Activated CD8-positive, alpha-beta memory T cell treated with anti-CD3 and anti-CD28 coated beads, Interleukin-2, amount 50 U/mL, for 48 hours (primary cell): ENCODE data around the gene RPE65.
"Not testable (repeated sequence)": the region's sequence is repeated elsewhere in the genome, so short reads cannot be mapped to it uniquely, and the experiment has no call there.

ENCODE experiments used
- DNase-seq: peaks from one replicate; pipeline ENCODE4 v3.0.0-alpha.2; 2020

RPE65 gene

DNA sequence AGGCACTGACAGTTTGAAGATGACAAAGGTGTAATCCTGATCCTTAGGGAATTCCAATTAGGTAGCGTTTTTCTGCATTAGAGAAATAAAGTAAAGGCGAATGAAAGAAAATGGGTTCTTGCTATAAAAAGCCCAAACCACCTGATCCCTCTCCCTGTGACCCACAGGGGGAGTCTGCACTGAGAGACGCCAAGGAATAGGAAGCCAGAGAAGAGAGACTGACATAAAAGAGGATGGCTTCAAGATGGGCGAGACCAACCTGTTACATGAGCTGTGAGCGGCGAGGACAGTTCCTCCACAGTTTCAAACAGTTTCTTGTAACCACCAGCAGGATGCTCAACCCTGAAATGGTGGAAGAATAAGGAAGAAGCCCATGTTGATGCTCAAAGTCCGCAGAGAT, 1.4 kb downstream of the RPE65 start:
- no peak for DNase-seq

DNA sequence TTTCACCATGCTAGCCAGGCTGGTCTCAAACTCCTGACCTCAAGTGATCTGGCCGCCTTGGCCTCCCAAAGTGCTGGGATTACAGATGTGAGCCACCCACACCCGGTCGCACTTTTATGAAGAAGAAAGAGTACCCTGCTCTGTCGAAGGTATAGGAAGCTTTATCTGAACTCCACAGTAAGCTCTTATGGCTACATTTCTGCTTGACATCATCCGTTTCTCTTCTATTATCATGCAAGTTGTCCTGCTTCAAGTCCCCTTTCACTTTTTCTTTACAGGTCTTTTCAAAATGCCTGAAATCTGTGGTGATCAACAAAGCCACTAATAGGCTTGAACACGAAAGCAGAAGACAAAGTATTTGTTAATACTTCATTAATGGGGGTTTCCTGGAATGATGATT, 4.0 kb downstream of the RPE65 start:
- no peak for DNase-seq

- DNase-seq, result no peak
Observed at GRCh38 chr1:68442822-68443556, 6.8 kb downstream of the RPE65 start.

DNA sequence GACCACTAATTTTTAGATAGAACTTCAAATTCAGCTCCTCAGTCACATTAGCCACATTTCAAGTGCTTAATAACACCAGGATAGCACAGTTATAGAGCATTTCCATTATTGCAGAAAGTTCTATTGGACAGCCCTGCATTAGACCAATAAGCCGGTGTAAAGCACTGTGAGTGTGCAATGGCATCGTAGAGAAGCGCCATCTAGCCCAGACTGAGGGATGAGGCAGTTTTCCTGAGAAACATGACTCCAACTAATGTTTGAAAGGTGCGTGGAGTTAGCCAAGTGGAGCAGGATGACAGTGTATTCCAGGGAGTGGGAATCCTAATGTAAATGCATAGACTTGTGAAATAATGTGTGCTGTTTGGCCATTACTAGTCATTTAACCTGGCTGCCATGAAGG, 7.7 kb downstream of the RPE65 start:
- no peak for DNase-seq

GRCh38 chr1:68438310-68438709, 11.4 kb downstream of the RPE65 start:
- DNase-seq, result no peak

DNA sequence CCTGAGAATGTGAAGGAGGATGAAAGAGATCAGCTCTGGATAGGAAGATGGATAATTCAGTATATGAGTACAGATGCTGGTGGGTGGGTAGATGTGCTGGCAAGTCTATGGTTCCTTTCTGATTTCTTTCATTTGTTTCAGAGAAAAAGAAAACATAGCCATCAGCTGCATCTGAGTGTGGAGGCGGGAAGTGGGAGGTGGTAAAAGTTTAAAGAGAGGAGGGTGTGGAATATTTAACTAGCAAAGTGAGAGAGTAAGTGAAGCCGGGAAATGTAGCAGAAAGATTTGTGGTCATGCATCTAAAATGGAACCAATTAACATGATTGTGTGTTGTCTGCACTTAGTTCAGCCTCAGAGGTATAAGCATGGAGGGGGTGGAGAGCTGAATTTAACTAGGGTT, 16.4 kb downstream of the RPE65 start:
- no peak for DNase-seq

DNA sequence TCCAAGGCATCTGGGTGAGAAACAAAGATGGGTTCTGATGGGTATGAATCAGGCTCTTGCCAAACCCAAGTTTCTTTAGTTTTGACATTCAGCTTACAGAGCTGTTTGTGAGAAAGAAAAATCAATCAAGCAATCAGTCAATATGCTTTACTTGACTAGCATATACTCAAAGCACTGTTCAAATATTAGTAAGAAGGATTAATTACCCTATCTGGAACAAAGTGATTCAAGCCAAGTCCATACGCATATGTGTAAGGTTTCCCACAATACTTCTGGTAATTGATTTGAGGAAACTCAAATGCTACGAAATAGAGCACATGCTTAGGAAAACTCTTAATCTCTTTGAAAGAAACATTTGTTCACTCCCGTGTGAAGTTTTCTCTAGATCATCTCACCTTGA, 18.7 kb downstream of the RPE65 start:
- no peak for DNase-seq

DNA sequence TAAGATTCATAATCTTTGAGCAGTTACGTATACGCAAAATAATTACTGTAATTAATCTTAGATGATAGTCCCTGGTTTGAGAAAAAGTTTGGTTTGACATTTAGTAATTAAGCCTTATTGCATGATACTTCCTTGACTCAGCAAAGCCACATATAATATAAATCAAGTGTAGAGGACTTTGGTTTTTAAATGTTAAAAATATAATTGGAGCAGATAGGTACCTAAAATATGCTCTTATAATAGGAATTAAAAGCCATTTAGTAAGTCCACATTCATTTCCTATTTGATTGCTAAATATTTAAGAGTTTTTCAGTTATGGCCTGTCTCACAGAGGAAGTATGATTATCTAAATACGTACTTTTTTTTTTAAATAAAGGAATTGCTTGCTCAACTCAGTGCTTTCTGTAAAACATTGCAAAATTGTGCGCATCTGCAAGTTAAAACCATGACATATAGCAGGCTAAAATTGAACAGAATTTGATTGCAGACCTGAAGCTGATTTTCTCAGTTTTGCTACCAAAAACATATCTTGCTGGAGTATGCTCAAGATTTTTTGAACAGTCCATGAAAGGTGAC, 20.4 kb downstream of the RPE65 start:
- no peak for DNase-seq

DNA sequence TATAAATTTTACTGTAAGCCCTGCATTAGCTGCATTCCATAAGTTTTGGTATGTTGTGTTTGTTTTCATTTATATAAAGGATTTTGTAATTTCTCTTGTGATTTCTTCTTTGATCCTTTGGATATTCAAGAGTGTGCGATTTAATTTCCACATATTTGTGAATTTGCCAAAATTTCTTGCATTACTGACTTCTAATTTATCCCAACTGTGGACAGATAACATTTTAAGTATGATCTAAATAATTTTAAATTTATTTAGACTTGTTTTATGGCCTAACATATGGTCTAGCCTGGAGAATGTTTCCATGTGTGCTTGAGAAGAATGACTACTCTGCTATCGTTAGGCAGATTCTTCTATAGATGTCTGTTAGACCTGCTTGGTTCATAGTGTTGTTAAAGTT, 23.2 kb downstream of the RPE65 start:
- DNase-seq, result no peak

GRCh38 chr1:68421350-68421749, 28.4 kb downstream of the RPE65 start:
- DNase-seq, result no peak

- no peak for DNase-seq
Observed at GRCh38 chr1:68409426-68409825, 40.3 kb downstream of the RPE65 start.

DNA sequence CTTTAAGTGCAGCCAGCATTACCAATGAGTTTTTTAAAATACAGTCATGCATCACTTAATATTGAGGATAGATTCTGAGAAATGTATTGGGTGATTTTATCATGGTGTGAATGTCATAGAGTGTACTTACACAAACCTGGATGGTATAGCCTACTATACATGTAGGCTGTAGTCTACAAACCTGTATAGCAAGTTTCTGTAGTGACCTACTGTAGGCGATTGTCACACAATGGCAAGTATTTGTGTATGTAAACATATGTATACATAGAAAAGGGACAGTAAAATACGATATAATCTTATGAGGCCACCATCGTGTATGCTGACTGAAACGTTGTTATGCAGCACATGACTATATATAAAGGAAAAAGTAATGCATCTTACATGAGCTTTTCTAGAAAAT, 48.2 kb downstream of the RPE65 start:
- DNase-seq, result no peak

DNA sequence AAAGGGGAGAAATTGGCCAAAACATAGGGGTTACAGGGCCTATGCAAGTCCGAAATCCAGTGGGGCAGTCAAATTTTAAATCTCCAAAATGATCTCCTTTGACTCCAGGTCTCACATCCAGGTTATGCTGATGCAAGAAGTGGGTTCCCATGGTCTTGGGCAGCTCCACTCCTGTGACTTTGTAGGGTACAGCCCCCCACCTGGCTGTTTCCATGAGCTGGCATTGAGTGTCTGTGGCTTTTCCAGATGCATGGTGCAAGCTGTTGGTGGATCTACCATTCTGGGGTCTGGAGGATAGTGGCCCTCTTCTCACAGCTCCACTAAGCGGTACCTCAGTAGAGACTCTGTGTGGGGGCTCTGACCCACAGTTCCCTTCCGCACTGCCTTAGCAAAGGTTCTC, 54.2 kb downstream of the RPE65 start:
- DNase-seq, result not testable (repeated sequence)

DNA sequence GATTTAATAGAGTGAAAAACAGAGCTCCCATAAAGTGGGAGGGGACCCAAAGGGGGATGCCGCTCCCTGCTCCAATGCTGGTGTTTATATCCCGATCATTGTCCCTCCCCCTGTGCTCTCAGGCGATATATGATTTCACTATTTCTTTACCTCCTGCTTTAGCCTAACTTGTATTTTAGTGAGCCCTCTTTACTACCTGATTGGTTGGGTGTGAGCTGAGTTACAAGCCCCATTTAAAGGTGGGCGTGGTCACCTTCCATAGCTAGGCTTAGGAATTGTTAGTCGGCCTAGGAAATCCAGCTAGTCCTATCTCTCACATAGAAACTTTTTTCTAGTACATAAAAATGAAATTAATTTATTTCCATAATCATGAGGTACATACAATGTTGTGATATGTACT, 57.3 kb downstream of the RPE65 start:
- DNase-seq, result not testable (repeated sequence)

DNA sequence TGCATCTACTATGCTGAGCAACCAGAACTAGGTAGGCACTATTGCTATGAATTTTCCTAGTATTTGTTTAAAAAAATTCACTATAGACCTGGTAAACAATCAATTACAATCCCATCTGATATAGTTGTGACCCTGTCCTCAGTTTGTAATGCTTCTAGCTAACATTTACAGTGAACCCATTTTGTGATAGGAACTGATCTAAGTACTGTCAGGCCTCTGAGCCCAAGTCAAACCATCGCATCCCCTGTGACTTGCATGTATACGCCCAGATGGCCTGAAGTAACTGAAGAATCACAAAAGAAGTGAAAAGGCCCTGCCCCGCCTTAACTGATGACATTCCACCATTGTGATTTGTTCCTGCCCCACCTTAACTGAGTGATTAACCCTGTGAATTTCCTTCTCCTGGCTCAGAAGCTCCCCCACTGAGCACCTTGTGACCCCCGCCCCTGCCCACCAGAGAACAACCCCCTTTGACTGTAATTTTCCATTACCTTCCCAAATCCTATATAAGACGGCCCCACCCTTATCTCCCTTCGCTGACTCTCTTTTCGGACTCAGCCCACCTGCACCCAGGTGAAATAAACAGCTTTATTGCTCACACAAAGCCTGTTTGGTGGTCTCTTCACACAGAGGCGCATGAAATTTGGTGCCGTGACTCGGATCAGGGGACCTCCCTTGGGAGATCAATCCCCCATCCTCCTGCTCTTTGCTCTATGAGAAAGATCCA, 63.8 kb downstream of the RPE65 start:
- not testable (repeated sequence) for DNase-seq

DNA sequence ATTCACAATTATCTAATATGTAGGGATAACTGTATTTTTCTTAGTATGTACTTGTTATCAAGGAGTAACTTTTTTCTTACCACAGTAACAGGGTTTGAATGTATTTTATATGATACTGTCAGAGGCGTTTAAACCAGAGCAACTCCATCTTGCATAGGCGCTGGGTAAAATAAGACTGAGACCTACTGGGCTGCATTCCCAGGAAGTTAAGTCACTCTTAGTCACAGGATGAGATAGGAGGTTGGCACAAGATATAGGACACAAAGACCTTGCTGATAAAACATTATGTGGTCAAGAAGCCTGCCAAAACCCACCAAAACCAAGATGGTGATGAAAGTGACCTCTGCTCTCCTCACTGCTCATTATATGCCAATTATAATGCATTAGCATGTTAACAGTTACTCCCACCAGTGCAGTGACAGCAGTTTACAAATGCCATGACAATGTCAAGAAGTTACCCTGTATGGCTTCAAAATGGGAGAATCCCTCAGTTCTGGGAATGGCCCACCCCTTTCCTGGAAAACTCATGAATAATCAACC, 64.8 kb downstream of the RPE65 start:
- no peak for DNase-seq

DNA sequence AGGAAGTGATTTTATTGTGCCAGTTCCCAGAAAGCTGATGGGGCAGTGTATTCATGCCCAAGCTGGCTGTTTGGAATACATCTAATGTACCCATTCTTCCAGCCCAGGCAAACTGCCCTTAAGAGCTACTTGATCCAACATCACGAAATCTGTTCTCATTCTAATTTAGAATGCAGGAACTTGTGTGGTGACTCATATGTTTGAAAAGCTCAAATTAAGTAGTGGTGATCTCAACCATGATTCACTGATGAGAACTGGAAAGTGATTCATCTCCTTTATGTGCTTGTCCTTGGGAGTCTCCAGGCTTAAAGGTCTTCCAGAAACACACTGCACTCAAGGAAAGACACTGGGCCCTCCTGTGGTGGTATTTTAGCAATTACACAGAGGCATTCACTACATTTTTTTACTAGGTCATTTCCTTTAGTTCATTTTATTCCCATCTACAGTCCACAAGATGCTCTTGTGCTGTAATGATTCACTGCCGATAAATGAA, 65.4 kb downstream of the RPE65 start:
- DNase-seq, result no peak

- no peak for DNase-seq
Observed at GRCh38 chr1:68383092-68383491, 66.7 kb downstream of the RPE65 start.

- no peak for DNase-seq
Observed at GRCh38 chr1:68379085-68379478, 70.7 kb downstream of the RPE65 start.
